HFF-Myc (cell line): ENCODE data around the gene NABP2.

ENCODE experiments used
- DNase-seq: peaks from one replicate; pipeline ENCODE4 v3.0.0-alpha.2; 2011; ENCODE audit warnings: low read depth; ENCODE audit errors: extremely low read depth
- H3K4me3 ChIP-seq: replicated peaks from 2 replicates; pipeline ENCODE4 v1.5.1; 2011; ENCODE audit warnings: low read depth, mild to moderate bottlenecking, control low read depth, low read length
- TF ChIP-seq, protein P1 (sequence below): IDR thresholded peaks from 2 replicates; pipeline ENCODE4 v1.5.1; 2012; ENCODE audit warnings: mild to moderate bottlenecking, low read depth, low read length, control low read depth; ENCODE audit errors: missing control alignments

NABP2 gene

DNA sequence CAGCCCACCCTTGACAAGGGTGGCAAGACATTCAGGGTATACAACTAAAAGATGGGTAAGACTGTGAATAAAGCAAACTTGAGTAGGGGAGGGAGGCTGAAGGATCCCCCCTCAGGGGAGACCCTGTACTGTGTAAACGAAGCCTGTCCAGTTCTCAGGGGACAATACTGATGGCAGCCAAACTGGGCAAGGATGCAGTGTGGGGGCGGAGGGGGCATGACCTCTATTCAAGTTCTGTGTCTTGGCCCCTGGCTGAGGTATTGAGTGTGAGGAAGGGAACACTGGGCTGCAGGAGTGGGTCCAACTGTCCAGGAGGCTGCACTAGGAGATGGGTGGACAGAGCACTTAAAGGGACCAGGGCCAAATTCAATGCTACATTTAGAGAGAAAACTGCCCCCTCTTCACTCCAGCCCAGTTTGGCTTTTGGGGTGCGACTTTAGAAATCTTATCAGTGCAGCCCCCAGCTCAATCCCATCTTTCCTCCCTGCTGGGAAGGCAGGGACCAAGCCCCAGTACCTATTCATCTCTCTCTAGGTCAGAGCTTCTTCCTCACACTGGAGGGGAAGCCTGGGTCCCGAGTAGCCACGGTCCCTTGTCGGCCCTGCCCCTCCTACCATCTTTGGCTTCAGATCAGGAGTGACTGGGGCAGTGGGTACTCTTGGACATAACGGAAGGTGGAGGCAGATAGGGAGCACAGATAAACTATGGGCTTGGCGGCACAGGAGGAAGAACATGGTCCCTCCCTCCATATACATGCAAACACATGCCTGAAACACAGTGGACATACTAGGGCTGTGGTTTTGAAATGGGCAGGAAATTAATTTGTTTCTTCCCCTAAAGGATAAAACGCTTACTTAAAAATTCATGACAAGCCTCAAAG lies 17.5 kb downstream of the NABP2 start:
- DNase-seq = no peak
- no peak overlapping the region for H3K4me3 ChIP-seq
- TF ChIP-seq, protein P1, sequence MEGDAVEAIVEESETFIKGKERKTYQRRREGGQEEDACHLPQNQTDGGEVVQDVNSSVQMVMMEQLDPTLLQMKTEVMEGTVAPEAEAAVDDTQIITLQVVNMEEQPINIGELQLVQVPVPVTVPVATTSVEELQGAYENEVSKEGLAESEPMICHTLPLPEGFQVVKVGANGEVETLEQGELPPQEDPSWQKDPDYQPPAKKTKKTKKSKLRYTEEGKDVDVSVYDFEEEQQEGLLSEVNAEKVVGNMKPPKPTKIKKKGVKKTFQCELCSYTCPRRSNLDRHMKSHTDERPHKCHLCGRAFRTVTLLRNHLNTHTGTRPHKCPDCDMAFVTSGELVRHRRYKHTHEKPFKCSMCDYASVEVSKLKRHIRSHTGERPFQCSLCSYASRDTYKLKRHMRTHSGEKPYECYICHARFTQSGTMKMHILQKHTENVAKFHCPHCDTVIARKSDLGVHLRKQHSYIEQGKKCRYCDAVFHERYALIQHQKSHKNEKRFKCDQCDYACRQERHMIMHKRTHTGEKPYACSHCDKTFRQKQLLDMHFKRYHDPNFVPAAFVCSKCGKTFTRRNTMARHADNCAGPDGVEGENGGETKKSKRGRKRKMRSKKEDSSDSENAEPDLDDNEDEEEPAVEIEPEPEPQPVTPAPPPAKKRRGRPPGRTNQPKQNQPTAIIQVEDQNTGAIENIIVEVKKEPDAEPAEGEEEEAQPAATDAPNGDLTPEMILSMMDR = no peak

DNA sequence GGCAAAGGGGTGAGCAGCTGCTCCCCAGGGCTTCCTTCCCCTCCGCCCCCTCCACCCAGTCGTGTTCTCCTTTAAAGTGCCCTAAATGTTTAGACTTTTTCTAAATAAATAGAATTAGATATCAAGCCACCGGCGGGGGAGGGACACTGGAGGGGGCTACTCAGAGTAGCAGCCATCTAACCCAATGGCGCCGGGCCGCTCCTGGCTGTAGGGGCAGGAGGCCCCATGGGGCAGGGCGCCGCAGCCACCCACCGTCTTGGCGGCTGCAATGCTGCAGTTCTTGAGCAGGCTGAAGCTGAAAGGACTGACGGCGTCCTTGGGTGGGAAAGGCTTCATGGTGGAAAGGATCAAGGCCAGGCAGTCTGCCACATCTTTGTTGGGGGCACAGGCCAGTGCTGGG lies 18.8 kb downstream of the NABP2 start:
- TF ChIP-seq, protein P1 = no peak
- no peak overlapping the region for H3K4me3 ChIP-seq
- DNase-seq = no peak

DNA sequence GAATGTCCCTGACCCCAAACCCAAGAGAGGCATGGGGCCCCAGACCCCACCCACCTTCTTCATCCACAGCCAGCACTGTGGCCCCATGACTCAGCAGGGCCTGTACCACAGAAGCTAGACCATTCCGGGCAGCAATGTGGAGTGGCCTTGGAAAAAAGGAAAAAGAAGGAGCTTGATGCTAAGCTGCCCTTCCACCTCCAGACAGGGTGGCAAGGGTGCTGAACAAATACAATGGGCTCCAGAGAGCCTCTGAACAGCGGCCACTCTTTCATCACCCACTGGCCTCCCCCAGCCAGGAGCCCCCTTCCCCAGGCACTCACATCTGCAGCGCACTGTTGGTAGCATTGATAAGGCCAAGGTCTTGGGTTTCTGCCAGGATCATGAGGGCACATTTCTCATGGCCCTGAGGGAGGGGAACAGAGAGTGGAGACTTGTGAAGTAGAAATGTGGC lies 19.6 kb downstream of the NABP2 start:
- no peak overlapping the region for H3K4me3 ChIP-seq
- TF ChIP-seq, protein P1 = no peak
- no peak for DNase-seq

DNA sequence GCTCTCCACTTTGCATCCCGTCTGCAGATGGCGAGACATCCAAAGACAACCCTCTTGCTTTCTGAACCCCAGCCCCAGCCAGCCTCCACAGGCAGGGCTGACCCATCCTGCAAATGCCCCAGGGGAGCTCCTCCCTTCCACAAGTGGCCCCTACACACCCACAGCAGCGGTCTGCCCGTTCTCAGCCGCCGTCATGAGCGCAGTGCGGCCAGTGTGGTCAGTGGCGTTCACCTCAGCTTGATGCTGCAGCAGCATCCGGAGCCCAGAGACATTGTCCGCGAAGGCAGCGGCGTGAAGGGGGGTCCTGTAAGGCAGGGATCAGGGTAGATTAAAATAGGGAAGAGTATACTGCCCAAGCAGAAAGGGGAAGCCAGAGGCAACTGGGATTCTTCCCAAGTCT lies 20.4 kb downstream of the NABP2 start:
- TF ChIP-seq, protein P1 = no peak
- no peak for DNase-seq

DNA sequence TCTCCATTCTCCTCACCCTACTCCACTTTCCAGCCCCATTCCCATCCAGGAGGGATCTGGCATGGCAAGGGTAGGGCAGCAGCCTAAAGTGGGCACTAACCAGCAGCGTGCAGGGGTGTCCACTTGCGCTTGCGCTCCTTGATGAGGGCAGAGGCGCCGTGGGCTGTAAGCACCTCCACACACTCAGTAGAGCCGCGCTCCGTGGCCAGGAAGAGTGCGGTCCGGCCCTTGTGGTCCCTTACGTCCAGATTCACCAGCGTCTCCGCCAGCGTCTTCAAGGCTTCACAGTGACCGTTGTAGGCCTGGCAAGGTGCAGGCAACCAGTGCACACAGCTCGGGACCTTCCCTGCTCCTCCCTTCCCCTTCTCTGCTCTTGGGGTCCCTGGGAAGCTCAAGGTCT lies 23.8 kb downstream of the NABP2 start:
- no peak overlapping the region for H3K4me3 ChIP-seq
- no peak for DNase-seq
- TF ChIP-seq, protein P1 = no peak

More for the DNA sequence above, 20.4 kb downstream of the NABP2 start:
- H3K4me3 ChIP-seq = no peak overlapping the region

GRCh38 chr12:56248711-56249110 lies 24.6 kb downstream of the NABP2 start:
- no peak for DNase-seq

More at GRCh38 chr12:56248711-56249110, 24.6 kb downstream of the NABP2 start:
- H3K4me3 ChIP-seq = no peak overlapping the region
- TF ChIP-seq, protein P1 = no peak
